ENCODE measurements around the gene ENAM.
"Not testable (repeated sequence)": the region's sequence is repeated elsewhere in the genome, so short reads cannot be mapped to it uniquely, and the experiment has no call there.

ENAM gene

DNA sequence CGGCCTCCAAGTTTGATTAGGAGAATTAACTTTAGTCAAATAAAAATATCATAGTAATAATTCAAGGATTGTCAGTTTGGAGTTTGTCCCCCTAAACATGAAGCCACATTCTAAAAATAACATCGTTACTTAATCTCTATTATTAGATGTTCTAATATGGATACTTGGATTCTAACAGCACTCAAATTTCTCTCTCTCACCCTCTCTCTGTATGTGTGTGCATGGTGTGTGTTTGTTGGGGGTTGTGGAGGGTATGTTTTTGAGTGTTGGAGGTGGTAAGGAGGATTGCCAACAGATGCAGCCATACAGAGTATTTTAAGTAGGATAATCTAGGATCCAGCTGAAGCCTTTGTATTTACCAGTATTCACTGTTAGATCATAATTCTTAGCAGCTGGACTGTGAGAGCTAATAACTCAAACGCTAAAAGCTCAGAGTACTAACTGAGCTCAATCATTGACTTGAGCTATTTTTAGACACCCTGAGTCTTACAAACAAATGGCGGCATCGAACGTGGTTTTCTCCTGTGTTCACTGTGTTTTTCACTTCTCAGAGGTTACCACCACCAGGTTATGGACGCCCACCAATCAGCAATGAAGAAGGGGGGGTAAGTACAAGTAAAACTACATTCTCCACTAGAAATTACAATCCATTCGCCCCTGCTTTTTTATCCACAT is 8.8 kb downstream of the ENAM start:
- 0 out of 3 replicates have a peak, but pooled peaks have one; percentile 27 for ATAC-seq
- no peak for TF ChIP-seq CSDC2 (CRISPR knock-in tag; IDR thresholded peaks at IDR 0.05)
- no peak for TF ChIP-seq ZNF70 (CRISPR knock-in tag; IDR thresholded peaks at IDR 0.05)
- TF ChIP-seq, protein P1, sequence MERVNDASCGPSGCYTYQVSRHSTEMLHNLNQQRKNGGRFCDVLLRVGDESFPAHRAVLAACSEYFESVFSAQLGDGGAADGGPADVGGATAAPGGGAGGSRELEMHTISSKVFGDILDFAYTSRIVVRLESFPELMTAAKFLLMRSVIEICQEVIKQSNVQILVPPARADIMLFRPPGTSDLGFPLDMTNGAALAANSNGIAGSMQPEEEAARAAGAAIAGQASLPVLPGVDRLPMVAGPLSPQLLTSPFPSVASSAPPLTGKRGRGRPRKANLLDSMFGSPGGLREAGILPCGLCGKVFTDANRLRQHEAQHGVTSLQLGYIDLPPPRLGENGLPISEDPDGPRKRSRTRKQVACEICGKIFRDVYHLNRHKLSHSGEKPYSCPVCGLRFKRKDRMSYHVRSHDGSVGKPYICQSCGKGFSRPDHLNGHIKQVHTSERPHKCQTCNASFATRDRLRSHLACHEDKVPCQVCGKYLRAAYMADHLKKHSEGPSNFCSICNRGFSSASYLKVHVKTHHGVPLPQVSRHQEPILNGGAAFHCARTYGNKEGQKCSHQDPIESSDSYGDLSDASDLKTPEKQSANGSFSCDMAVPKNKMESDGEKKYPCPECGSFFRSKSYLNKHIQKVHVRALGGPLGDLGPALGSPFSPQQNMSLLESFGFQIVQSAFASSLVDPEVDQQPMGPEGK (CRISPR knock-in tag; IDR thresholded peaks at IDR 0.05; ENCODE audit: borderline replicate concordance), result no peak
- no peak for TF ChIP-seq ZNF565 (CRISPR knock-in tag; conservative IDR thresholded peaks at IDR 0.05; ENCODE audit: low read depth)
- TF ChIP-seq OSR1 (CRISPR knock-in tag; IDR thresholded peaks at IDR 0.05), result no peak
- TF ChIP-seq RARB (CRISPR knock-in tag; IDR thresholded peaks at IDR 0.05), result no peak
- no peak for TF ChIP-seq TSHZ2 (CRISPR knock-in tag; IDR thresholded peaks at IDR 0.05)
- no peak for TF ChIP-seq ARNTL (CRISPR knock-in tag; IDR thresholded peaks at IDR 0.05; ENCODE audit: borderline replicate concordance, low read depth)
- TF ChIP-seq SNAI2 (CRISPR knock-in tag; IDR thresholded peaks at IDR 0.05), result no peak
- no peak for TF ChIP-seq ZFP3 (CRISPR knock-in tag; IDR thresholded peaks at IDR 0.05)
- TF ChIP-seq CREB5 (CRISPR knock-in tag; IDR thresholded peaks at IDR 0.05; ENCODE audit: low read depth), result no peak
- TF ChIP-seq, protein P2, sequence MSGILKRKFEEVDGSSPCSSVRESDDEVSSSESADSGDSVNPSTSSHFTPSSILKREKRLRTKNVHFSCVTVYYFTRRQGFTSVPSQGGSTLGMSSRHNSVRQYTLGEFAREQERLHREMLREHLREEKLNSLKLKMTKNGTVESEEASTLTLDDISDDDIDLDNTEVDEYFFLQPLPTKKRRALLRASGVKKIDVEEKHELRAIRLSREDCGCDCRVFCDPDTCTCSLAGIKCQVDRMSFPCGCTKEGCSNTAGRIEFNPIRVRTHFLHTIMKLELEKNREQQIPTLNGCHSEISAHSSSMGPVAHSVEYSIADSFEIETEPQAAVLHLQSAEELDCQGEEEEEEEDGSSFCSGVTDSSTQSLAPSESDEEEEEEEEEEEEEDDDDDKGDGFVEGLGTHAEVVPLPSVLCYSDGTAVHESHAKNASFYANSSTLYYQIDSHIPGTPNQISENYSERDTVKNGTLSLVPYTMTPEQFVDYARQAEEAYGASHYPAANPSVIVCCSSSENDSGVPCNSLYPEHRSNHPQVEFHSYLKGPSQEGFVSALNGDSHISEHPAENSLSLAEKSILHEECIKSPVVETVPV (CRISPR knock-in tag; IDR thresholded peaks at IDR 0.05), result no peak
- no peak for TF ChIP-seq ISL1 (CRISPR knock-in tag; IDR thresholded peaks at IDR 0.05)
- no peak for TF ChIP-seq ZC3H10 (CRISPR knock-in tag; IDR thresholded peaks at IDR 0.05)
- no peak for TF ChIP-seq ESRRG (CRISPR knock-in tag; IDR thresholded peaks at IDR 0.05)
- no peak for TF ChIP-seq TOX (CRISPR knock-in tag; IDR thresholded peaks at IDR 0.05; ENCODE audit: borderline replicate concordance)

GRCh38 chr4:70640192-70640591 is 11.6 kb downstream of the ENAM start:
- no peak for ATAC-seq

DNA sequence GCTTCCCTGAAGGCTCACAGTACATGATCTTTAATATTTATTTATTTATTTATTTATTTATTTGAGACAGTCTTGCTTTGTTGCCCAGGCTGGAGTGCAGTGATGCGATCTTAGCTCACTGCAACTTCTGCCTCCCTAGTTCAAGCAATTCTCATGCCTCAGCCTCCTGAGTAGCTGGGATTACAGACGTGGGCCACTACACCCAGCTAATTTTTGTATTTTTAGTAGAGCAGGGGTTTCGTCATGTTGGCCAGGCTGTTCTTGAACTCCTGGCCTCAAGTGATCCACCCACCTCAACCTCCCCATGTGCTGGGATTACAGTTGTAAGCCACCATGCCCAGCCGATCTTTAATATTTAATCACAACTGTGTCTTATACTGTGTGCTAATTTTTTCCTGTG is 22.2 kb downstream of the ENAM start:
- not testable (repeated sequence) for ATAC-seq

More at GRCh38 chr4:70640192-70640591, 11.6 kb downstream of the ENAM start:
- TF ChIP-seq ZNF70 (CRISPR knock-in tag; IDR thresholded peaks at IDR 0.05) (no peak), ZFP3 (CRISPR knock-in tag; IDR thresholded peaks at IDR 0.05) (no peak), TSHZ2 (CRISPR knock-in tag; IDR thresholded peaks at IDR 0.05) (no peak)

DNA sequence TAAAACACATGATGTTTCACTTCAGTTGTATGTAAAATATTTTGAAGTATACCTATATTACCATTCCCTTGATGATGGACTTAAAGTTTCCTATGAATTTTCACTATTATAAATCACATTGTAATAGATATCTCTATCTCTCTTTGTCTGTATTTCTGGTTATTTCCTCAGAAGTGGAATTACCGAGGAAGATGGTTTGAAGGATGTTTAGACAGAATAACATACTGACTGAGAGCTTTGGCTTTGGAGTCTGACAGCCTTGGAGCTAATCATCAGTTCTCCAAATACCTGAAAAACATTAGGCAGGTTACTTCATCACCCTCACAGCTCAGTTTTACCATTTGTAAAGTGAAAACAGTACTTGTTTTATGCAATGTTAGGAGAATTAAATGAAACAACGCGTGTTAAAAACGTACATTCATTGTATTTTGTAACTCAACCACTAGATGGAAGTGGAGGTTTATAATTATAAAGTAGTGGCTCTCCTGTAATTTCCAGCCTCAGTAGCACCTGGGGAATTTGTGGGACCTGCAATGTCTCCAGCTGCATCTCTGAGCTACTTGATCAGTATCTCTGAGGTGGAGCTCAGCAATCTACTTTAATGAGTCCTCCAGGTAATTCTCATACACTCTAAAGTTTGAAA is 23.4 kb downstream of the ENAM start:
- peak; percentile 78 for ATAC-seq
- TF ChIP-seq SNAI2 (CRISPR knock-in tag; IDR thresholded peaks at IDR 0.05), result no peak
- no peak for TF ChIP-seq ZNF8 (CRISPR knock-in tag; IDR thresholded peaks at IDR 0.05)
- no peak for TF ChIP-seq ESRRG (CRISPR knock-in tag; IDR thresholded peaks at IDR 0.05)
- TF ChIP-seq ZFP30 (CRISPR knock-in tag; IDR thresholded peaks at IDR 0.05), result no peak
- TF ChIP-seq TSHZ2 (CRISPR knock-in tag; IDR thresholded peaks at IDR 0.05), result no peak
- TF ChIP-seq BACH2 (CRISPR knock-in tag; IDR thresholded peaks at IDR 0.05; ENCODE audit: borderline replicate concordance), result no peak
- no peak for TF ChIP-seq RARB (CRISPR knock-in tag; IDR thresholded peaks at IDR 0.05)
- no peak for TF ChIP-seq ARNTL (CRISPR knock-in tag; IDR thresholded peaks at IDR 0.05; ENCODE audit: borderline replicate concordance, low read depth)
- no peak for TF ChIP-seq CREB5 (CRISPR knock-in tag; IDR thresholded peaks at IDR 0.05; ENCODE audit: low read depth)

All from SK-N-SH treated with all-trans-retinoic acid at 6 μM for 48 hours (cell line).